Tibial artery (tissue), 4 donors: Measurements from ENCODE around the gene LRCH2.

Experiments used
- DNase-seq, 2 donors: peaks; one replicate each; pipeline ENCODE4 v3.0.0-alpha.2; 2019
- H3K27ac ChIP-seq, 2 donors: fragments of 200-600 bp; sonication (generic) in 1 of 2; 1 replicate in 1 of 2; 2 replicates in 1 of 2; pipeline ENCODE4 v1.5.1; 2018 to 2019; ENCODE audit warnings: mild to moderate bottlenecking in 1 of 2
- H3K27me3 ChIP-seq, 2 donors: fragments of 200-600 bp; sonication (generic) in 1 of 2; one replicate each; pipeline versions ENCODE4 v1.5.1 to v1.6.0; 2016 to 2019
- H3K36me3 ChIP-seq, 3 donors: fragments of 200-600 bp; sonication (generic) in 2 of 3; one replicate each; pipeline ENCODE4 v1.5.1; 2016 to 2019; ENCODE audit warnings: mild to moderate bottlenecking in 2 of 3
- H3K4me1 ChIP-seq, 4 donors: fragments of 200-600 bp; sonication (generic) in 2 of 4; 1 replicate in 3 of 4; 2 replicates in 1 of 4; pipeline ENCODE4 v1.5.1; 2016 to 2019
- H3K4me3 ChIP-seq, 2 donors: fragments of 200-600 bp; sonication (generic) in 1 of 2; 1 replicate in 1 of 2; 2 replicates in 1 of 2; pipeline ENCODE4 v1.5.1; 2018 to 2019; ENCODE audit warnings: mild to moderate bottlenecking in 2 of 2
- H3K9me3 ChIP-seq, 3 donors: fragments of 200-600 bp; sonication (generic) in 1 of 3; one replicate each; pipeline ENCODE4 v1.5.1; 2016 to 2019
- intact Hi-C: fragments of 100-400 bp; cut with DNase I; formaldehyde crosslinking; loops from one replicate; pipeline ENCODE4 v1.15.0; 2023; ENCODE audit warnings: low total_unique reads
- TF ChIP-seq, protein P1 (sequence below), 2 experiments: fragments of 200-600 bp in 1 of 2; fragments of 450-650 bp in 1 of 2; IDR thresholded peaks; one replicate each; pipeline ENCODE4 v1.5.1; 2017 to 2019; ENCODE audit warnings: antibody characterized with exemption in 2 of 2, mild to moderate bottlenecking in 1 of 2, moderate library complexity in 1 of 2

The LRCH2 gene

DNA sequence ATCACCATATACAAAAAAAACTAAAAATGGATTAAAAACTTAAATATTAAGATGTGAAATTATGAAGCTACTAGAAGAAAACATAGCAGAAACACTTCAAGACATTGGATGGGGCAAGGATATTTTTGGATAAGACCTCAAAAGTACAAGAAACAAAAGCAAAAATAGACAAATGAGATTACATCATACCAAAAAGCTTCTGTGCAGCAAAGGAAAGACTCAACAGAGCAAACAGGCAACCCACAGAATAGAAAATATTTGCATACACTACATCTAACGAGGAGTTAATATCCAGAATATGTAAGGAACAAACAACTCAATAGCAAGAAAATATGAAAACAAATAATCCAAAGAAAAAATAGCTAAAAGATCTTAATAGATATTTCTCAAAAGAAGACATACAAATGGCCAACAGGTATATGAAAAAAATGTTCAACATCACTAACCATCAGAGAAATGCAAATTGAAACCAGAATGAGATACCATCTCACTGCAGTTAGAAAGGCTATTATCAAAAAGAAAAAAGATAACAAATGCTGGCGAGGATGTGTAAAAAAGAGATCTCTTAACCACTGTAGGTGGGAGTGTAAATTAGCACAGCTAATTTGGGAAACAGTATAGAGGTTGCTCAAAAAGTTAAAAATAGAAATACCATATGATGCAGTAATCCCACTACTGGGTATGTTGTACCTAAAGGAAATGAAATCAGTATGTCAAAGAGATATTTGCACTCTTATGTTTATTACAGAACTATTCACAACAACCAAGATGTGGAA, 17.8 kb upstream of the LRCH2 start:
- TF ChIP-seq, protein P1, sequence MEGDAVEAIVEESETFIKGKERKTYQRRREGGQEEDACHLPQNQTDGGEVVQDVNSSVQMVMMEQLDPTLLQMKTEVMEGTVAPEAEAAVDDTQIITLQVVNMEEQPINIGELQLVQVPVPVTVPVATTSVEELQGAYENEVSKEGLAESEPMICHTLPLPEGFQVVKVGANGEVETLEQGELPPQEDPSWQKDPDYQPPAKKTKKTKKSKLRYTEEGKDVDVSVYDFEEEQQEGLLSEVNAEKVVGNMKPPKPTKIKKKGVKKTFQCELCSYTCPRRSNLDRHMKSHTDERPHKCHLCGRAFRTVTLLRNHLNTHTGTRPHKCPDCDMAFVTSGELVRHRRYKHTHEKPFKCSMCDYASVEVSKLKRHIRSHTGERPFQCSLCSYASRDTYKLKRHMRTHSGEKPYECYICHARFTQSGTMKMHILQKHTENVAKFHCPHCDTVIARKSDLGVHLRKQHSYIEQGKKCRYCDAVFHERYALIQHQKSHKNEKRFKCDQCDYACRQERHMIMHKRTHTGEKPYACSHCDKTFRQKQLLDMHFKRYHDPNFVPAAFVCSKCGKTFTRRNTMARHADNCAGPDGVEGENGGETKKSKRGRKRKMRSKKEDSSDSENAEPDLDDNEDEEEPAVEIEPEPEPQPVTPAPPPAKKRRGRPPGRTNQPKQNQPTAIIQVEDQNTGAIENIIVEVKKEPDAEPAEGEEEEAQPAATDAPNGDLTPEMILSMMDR (IDR thresholded peaks at IDR 0.05), result no peak
- no peak overlapping the region for H3K27ac ChIP-seq
- H3K9me3 ChIP-seq, result no peaks in the 10 kb centered on the region
- H3K27me3 ChIP-seq, result no peaks in the 10 kb centered on the region
- DNase-seq, result no peak
- no peak overlapping the region for H3K4me3 ChIP-seq
- H3K4me1 ChIP-seq, result no peaks in the 10 kb centered on the region
- intact Hi-C loops, result no loop called here
- no peaks in the 10 kb centered on the region for H3K36me3 ChIP-seq

DNA sequence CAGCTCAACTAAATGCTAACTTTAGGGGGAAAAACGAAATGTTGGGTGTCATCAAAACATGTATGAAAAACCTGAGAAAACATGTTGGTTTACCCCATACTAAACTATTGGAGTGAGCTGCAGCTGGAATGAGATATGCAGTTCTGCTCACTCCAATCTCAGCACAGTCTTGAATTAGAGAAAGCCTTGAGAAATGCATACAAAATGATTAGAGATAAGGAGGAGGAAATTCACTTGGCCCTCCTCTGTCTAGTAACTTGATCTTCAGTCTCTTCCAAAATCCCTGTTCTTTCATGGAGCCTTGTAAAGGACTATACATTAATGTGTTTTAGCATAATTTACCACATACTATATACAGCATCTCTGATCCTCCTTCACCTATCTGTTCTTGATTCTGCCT, 3.2 kb upstream of the LRCH2 start:
- intact Hi-C loops, result no loop called here
- TF ChIP-seq, protein P1 (IDR thresholded peaks at IDR 0.05), result no peak
- Histone ChIP-seq H3K9me3 (no peaks in the 10 kb centered on the region), H3K27ac (peak overlapping the region in 1 of 2 donors; percentile 42), H3K4me1 (peaks cover 0 to 4% (median 0%) of the 10 kb centered on the region in 4 donors), H3K4me3 (no peak overlapping the region), H3K36me3 (no peaks in the 10 kb centered on the region), H3K27me3 (no peaks in the 10 kb centered on the region)
- no peak for DNase-seq

DNA sequence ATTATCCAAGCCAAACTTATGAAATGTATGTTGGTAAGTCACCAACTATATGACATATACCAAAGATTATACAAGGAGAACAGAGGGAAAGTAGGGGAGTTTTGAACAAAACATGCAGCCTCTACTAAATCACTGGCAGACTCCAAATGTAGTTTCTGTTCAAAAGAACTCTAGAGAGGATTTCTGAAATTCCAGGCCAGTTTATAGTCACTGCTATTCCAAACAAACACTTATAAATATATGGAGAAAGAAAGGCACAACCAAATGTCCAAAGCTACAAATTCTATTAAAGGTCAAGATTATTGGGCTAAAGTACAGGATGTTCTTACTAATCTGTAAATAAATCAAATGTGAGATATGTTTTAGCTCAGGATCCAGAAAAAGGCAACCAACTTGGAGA, 2.7 kb upstream of the LRCH2 start:
- intact Hi-C loops, result no loop called here
- TF ChIP-seq, protein P1 (IDR thresholded peaks at IDR 0.05), result no peak
- H3K27ac ChIP-seq, result peak overlapping the region in 1 of 2 donors; percentile 42

DNA sequence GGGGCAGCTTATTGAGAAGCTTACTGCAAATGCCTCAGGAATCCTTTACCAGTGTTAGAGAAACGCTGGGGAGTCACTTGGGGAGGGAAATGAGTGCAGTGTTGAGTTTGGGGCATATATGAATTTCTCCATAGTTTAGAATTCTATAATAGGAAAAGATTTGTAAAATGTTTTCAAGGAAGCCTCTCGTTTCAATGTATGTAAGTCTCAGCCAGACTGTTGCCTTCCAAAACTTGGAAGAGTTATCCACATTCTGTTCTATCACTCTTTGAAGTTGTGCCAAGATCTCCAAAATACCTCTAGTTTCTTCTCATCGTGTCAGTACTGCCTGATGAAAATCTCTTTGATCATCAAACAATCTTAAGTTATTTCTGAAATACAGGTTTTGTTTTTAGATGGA, 565 bp upstream of the LRCH2 start:
- Histone ChIP-seq H3K27ac (peak overlapping the region; percentile 82 to 84), H3K36me3 (no peaks in the 10 kb centered on the region), H3K9me3 (no peaks in the 10 kb centered on the region), H3K27me3 (no peaks in the 10 kb centered on the region), H3K4me1 (peaks cover 0 to 14% (median 0%) of the 10 kb centered on the region in 4 donors), H3K4me3 (peak overlapping the region; percentile 76 to 80)
- no peak for DNase-seq
- intact Hi-C loops, result no loop called here
- TF ChIP-seq, protein P1 (IDR thresholded peaks at IDR 0.05), result no peak

More for the DNA sequence above, 2.7 kb upstream of the LRCH2 start:
- Histone ChIP-seq H3K9me3 (no peaks in the 10 kb centered on the region), H3K4me1 (peaks cover 0 to 8% (median 0%) of the 10 kb centered on the region in 4 donors), H3K27me3 (no peaks in the 10 kb centered on the region), H3K4me3 (no peak overlapping the region), H3K36me3 (no peaks in the 10 kb centered on the region)
- no peak for DNase-seq

DNA sequence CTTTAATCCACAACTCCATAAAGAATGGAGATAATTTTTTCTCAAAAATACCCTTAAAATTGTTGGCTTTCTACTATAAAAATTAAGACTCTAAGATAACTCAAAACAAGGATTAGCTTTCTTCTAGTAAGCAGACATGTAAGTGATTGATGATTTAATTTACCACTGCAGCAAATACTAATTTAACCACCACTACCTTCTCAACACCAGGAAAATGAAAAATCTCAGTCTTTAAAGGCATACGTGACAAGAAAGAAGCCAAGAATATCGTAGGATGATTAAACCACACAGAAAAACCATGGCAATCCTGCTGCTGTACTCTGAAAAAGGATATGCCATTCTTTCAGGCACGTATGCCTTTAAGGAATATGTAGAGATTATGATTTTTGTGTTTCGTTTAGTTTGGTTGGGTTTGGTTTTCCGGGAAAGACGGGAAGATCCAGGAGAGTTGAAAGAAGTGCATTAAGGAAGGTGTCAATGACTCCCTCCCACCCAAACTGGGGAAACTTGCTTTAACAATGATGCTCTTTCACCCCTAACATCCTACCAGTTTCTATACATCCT, 881 bp downstream of the LRCH2 start:
- peak overlapping the region; percentile 82 to 84 for H3K27ac ChIP-seq
- TF ChIP-seq, protein P1 (IDR thresholded peaks at IDR 0.05), result no peak
- H3K36me3 ChIP-seq, result no peaks in the 10 kb centered on the region
- intact Hi-C loops, result no loop called here
- H3K9me3 ChIP-seq, result no peaks in the 10 kb centered on the region
- DNase-seq, result no peak
- no peaks in the 10 kb centered on the region for H3K27me3 ChIP-seq
- H3K4me1 ChIP-seq, result peaks cover 0 to 14% (median 0%) of the 10 kb centered on the region in 4 donors
- H3K4me3 ChIP-seq, result peak overlapping the region; percentile 76 to 80
